ENCODE data around the gene TBC1D21. TPM values are rescaled to one million over a fixed set of nuclear protein-coding genes. Genes with fewer than 3 reads are reported as not detected.

TBC1D21 gene
- total RNA-seq, 2 experiments from 2014 or later = not detected

DNA sequence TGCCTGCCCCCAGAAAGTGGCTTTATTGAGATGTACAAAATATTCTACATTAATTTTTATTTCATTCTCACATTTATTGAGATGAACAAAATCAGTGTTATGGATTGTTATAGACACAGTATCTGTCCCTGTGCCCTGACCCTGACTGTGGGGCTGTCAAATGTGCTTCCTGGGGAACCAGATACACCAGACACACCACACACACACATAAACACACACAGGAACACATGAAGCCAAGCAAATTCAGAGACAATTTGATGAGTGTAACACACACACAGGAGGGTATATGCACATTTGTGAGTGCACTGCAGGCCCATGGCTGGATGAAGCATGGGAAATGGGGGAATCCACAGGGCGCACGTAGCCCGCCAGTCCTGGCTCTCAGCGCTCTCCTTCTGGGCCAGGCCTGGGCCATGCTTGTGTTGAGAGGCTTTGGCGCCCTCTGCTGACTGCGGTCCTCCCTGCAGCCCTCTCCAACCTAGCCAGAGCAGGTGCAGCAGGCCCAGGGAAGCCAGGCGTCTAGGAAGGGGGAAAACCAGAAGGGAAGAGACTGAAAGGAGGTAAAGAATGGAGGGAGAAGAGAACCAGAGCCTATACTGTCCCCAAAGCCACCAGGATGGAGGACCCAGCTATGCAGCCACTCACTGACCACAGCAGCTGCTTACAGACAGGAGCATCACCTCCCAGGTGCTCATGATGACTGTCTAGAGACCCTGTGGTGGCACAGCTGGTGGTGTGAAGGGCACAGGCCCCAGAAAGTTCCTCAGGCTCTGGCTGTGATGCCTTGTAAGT is 34.9 kb downstream of the TBC1D21 start:
- H3K36me3 ChIP-seq (ENCODE audit: insufficient read depth, low read length) = no peaks in the 10 kb centered on the region
- no peak overlapping the region for H3K27ac ChIP-seq (ENCODE audit: low read depth in 1 of 2, low read length in 2 of 2)
- Mint-ChIP-seq H3K36me3 (ENCODE audit: low read depth) (peaks cover 11% of the 10 kb centered on the region), H3K4me3 (no peak overlapping the region), H3K27ac (no peak overlapping the region), H3K27me3 (no peaks in the 10 kb centered on the region), H3K9me3 (no peaks in the 10 kb centered on the region), H3K4me1 (ENCODE audit: low read depth) (no peaks in the 10 kb centered on the region)
- H3K27me3 ChIP-seq (ENCODE audit: control insufficient read depth in 1 of 2, insufficient read depth in 2 of 2, low read length in 2 of 2) = no peaks in the 10 kb centered on the region
- intact Hi-C loops (cut with DNase I, micrococcal nuclease) = loop anchor here (1.0 kb wide), 1 partner anchor 34 kb away; no protein-coding TSS in a partner anchor
- ATAC-seq (ENCODE audit: poor library complexity) (peak; percentile 97), DNase-seq (peak; percentile 58 to 82 (median 67))
- H3K4me3 ChIP-seq (ENCODE audit: low read length) = no peak overlapping the region
- ChIA-PET POLR2A (interaction anchor here (0.7 kb wide), 1 partner anchor 19 kb away, joined by 3 read pairs; no protein-coding TSS in a partner anchor), CTCF (interaction anchor here (3.2 kb wide), 1 partner anchor 19 kb away, joined by 14 read pairs; no protein-coding TSS in a partner anchor)
- H3K9me3 ChIP-seq (ENCODE audit: control insufficient read depth in 1 of 2, insufficient read depth in 1 of 2, low read length in 2 of 2) = no peaks in the 10 kb centered on the region
- H3K4me1 ChIP-seq (ENCODE audit: insufficient read depth, low read length) = no peaks in the 10 kb centered on the region
- TF ChIP-seq, protein P1, sequence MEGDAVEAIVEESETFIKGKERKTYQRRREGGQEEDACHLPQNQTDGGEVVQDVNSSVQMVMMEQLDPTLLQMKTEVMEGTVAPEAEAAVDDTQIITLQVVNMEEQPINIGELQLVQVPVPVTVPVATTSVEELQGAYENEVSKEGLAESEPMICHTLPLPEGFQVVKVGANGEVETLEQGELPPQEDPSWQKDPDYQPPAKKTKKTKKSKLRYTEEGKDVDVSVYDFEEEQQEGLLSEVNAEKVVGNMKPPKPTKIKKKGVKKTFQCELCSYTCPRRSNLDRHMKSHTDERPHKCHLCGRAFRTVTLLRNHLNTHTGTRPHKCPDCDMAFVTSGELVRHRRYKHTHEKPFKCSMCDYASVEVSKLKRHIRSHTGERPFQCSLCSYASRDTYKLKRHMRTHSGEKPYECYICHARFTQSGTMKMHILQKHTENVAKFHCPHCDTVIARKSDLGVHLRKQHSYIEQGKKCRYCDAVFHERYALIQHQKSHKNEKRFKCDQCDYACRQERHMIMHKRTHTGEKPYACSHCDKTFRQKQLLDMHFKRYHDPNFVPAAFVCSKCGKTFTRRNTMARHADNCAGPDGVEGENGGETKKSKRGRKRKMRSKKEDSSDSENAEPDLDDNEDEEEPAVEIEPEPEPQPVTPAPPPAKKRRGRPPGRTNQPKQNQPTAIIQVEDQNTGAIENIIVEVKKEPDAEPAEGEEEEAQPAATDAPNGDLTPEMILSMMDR (IDR thresholded peaks at IDR 0.05) = peak; percentile 84

GRCh38 chr15:73908822-73909122 is 35.4 kb downstream of the TBC1D21 start:
- peaks cover under 1% of the 10 kb centered on the region for H3K4me1 ChIP-seq (ENCODE audit: insufficient read depth, low read length)
- Mint-ChIP-seq H3K4me3 (no peak overlapping the region), H3K27me3 (no peaks in the 10 kb centered on the region), H3K4me1 (ENCODE audit: low read depth) (no peaks in the 10 kb centered on the region), H3K9me3 (no peaks in the 10 kb centered on the region), H3K36me3 (ENCODE audit: low read depth) (peaks cover 11% of the 10 kb centered on the region), H3K27ac (no peak overlapping the region)
- no peak overlapping the region for H3K27ac ChIP-seq (ENCODE audit: low read depth in 1 of 2, low read length in 2 of 2)
- no peak overlapping the region for H3K4me3 ChIP-seq (ENCODE audit: low read length)
- no peaks in the 10 kb centered on the region for H3K9me3 ChIP-seq (ENCODE audit: control insufficient read depth in 1 of 2, insufficient read depth in 1 of 2, low read length in 2 of 2)
- DNase-seq (no peak), ATAC-seq (ENCODE audit: poor library complexity) (no peak)
- POLR2A ChIA-PET = interaction anchor here (0.7 kb wide), 1 partner anchor 19 kb away, joined by 3 read pairs; no protein-coding TSS in a partner anchor
- TF ChIP-seq, protein P1 (IDR thresholded peaks at IDR 0.05) = no peak
- CTCF ChIA-PET = interaction anchor here (3.2 kb wide), 1 partner anchor 19 kb away, joined by 14 read pairs; no protein-coding TSS in a partner anchor
- H3K36me3 ChIP-seq (ENCODE audit: insufficient read depth, low read length) = no peaks in the 10 kb centered on the region
- intact Hi-C loops (cut with DNase I, micrococcal nuclease) = loop anchor here (1.0 kb wide), 1 partner anchor 34 kb away; no protein-coding TSS in a partner anchor
- no peaks in the 10 kb centered on the region for H3K27me3 ChIP-seq (ENCODE audit: control insufficient read depth in 1 of 2, insufficient read depth in 2 of 2, low read length in 2 of 2)

DNA sequence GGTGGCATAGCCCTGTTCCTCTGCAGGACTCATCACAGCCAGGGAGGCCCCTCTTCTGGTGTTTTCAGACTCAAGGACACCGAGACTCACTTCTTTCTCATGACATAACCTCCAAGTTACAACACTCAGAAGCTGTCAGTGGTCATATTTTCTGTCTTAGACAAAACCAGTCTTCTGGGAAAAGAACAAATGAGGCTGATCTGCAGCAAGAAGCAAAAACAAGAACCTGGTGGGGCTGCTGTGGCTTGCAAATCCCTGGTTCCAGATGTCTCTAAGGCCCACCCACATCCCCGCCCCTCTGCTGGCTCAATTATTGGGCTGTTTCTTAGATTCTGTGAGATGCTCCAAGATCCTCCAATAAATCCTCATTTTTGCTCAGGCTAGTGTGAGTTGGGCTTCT is 36.3 kb downstream of the TBC1D21 start:
- H3K4me3 ChIP-seq (ENCODE audit: low read length) = no peak overlapping the region
- H3K27ac ChIP-seq (ENCODE audit: low read depth in 1 of 2, low read length in 2 of 2) = no peak overlapping the region
- H3K36me3 Mint-ChIP-seq (ENCODE audit: low read depth) = peaks cover 11% of the 10 kb centered on the region
- H3K4me1 Mint-ChIP-seq (ENCODE audit: low read depth) = no peaks in the 10 kb centered on the region
- intact Hi-C loops (cut with DNase I, micrococcal nuclease) = no loop called here
- no peak overlapping the region for H3K4me3 Mint-ChIP-seq
- H3K27me3 ChIP-seq (ENCODE audit: control insufficient read depth in 1 of 2, insufficient read depth in 2 of 2, low read length in 2 of 2) = no peaks in the 10 kb centered on the region
- no peak for ATAC-seq (ENCODE audit: poor library complexity)
- TF ChIP-seq, protein P1 (IDR thresholded peaks at IDR 0.05) = no peak
- H3K27ac Mint-ChIP-seq = no peak overlapping the region
- H3K4me1 ChIP-seq (ENCODE audit: insufficient read depth, low read length) = peaks cover 8% of the 10 kb centered on the region
- CTCF ChIA-PET = interaction anchor here (3.2 kb wide), 1 partner anchor 18 kb away, joined by 14 read pairs; no protein-coding TSS in a partner anchor
- no peak for DNase-seq
- no peaks in the 10 kb centered on the region for H3K27me3 Mint-ChIP-seq
- H3K9me3 Mint-ChIP-seq = no peaks in the 10 kb centered on the region
- POLR2A ChIA-PET = no interaction called here
- no peaks in the 10 kb centered on the region for H3K36me3 ChIP-seq (ENCODE audit: insufficient read depth, low read length)
- no peaks in the 10 kb centered on the region for H3K9me3 ChIP-seq (ENCODE audit: control insufficient read depth in 1 of 2, insufficient read depth in 1 of 2, low read length in 2 of 2)

Measured in CD4-positive, alpha-beta T cell (primary cell).